T47D (cell line): ENCODE data around the gene SKA1.
"Not testable (repeated sequence)": the region's sequence is repeated elsewhere in the genome, so short reads cannot be mapped to it uniquely, and the experiment has no call there.

Experiments
- DNase-seq, 2 experiments: peaks; one replicate each; pipeline versions ENCODE4 v3.0.0 to v3.0.0-alpha.2; 2011 to 2012; ENCODE audit warnings: low read depth in 1 of 2, low spot score in 1 of 2
- JUND ChIP-seq: IDR thresholded peaks from 2 replicates; pipeline ENCODE4 v1.6.1; 2012; ENCODE audit warnings: low read depth
- in situ Hi-C: cut with HindIII; loops from 2 replicates; pipeline ENCODE4 v1.10.0; 2016; ENCODE audit warnings: low sequenced_read_pairs, low pct_unique_long_range_greater_than_20kb

Gene SKA1

DNA sequence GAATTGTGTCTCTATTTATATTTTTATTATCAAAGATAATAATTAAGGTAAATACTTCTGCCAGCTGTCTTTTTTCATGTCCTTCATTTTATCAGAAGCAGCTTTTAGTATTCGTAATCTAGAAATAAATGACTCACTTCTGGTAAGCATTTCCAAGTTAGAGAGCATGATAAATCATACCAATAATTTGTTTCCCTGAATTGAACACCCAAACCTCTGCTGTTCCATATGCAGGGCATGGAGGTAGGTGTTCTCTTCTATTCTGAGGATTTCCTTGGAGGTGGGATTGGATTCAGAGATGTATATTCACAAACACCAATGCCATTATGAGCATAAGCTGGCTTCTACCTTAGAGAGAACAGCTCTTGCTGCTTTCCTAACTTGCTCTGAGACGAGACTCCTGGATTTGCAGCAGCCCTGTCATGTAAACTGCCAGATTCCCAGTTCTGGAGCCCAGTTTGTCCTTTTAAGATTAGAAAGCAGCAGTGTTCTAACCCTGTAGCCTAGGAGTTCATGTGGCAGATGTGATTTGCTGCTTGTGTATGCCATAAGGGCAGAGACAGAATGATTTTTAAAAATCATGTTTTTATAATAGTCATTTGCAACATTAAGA, 47.5 kb downstream of the SKA1 start:
- no peak for TF ChIP-seq JUND
- in situ Hi-C loops = no loop called here
- DNase-seq = no peak

DNA sequence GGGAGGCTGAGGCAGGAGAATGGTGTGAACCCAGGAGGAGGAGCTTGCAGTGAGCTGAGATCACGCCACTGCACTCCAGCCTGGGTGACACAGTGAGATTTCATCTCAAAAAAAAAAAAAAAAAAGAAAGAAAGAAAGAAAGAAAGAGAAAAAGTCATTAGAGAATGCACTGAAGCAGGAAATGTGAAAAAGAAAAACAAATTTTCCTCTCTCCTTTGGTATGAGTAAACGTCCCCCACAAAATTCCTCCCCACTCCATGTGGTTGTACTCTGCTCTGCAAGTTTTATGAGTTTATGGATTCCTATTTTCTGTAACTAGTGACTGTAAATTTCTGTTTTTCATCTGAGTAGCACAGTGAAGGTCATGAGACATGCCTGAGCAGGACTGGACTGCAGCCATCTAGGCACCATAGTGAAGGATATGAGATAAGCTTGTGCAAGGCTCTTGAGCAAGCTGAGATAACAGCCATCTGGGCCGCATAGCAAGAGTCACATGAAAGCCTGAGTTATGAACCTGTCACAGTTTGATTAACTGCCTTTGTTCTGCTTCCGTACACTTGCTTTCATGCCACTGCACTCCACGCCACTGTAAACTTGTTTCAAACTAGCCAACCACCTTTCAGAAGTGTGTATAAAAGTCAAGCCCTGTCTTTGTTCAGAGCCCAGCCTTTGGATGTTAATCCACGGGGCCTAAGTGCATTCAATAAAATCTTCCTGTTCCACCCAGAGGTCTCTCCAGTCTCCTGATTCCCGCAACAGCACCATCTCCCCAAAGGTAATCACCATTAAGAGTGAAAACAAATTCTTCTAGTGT, 50.2 kb downstream of the SKA1 start:
- no peak for TF ChIP-seq JUND

GRCh38 chr18:50427896-50428295, 53.0 kb downstream of the SKA1 start:
- in situ Hi-C loops = no loop called here
- TF ChIP-seq JUND = no peak
- no peak for DNase-seq

More for the DNA sequence above, 50.2 kb downstream of the SKA1 start:
- in situ Hi-C loops = no loop called here
- no peak for DNase-seq

- TF ChIP-seq JUND = no peak
- DNase-seq = no peak
- in situ Hi-C loops = no loop called here
These were observed 53.8 kb downstream of the SKA1 start for GRCh38 chr18:50428531-50429206.

DNA sequence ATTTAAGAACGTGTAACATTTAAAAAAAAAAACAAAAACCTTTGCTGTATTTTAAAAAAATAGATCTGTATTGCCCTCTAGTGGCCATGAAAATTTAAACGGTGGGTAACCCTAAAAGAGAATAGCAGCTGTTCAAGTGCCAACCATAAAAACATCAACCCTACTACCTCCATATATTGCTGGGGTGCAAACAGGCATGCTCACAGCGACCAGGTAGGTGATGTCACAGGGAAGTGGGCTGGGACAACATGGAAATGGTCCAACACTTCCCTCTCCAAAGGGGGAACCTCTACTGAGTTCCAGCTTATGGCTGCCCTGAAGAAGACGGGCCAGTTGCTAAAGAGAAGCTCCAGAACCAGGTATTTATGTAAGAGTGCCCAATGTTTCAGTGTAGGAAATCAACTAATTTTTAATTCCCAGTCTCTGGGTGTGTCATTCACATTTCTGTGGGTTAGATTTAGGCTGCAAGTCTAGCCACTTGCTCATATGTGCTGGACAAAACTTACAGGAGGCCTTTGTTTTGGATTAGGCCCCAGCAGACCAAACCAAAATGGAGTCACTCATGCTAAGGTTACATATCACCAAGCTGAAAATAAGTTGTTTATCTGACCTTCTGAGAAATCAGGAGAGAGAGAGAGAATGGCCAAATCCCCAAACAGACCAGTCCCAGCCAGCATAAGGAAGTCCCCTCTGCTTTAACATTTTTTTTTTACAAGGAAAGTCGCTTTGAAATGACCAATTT, 54.5 kb downstream of the SKA1 start:
- in situ Hi-C loops = no loop called here
- no peak for TF ChIP-seq JUND
- peak in 1 of 2 experiments; percentile 18 for DNase-seq

GRCh38 chr18:50432915-50433314, 58.1 kb downstream of the SKA1 start:
- DNase-seq = no peak
- in situ Hi-C loops = no loop called here
- TF ChIP-seq JUND = no peak

- DNase-seq, in situ Hi-C loops: not testable (repeated sequence)
These were observed 61.9 kb downstream of the SKA1 start for GRCh38 chr18:50436742-50437141.

- TF ChIP-seq JUND = no peak
- DNase-seq = peak in 1 of 2 experiments; percentile 13
- in situ Hi-C loops = no loop called here
These were observed 64.7 kb downstream of the SKA1 start for GRCh38 chr18:50439460-50440015.

DNA sequence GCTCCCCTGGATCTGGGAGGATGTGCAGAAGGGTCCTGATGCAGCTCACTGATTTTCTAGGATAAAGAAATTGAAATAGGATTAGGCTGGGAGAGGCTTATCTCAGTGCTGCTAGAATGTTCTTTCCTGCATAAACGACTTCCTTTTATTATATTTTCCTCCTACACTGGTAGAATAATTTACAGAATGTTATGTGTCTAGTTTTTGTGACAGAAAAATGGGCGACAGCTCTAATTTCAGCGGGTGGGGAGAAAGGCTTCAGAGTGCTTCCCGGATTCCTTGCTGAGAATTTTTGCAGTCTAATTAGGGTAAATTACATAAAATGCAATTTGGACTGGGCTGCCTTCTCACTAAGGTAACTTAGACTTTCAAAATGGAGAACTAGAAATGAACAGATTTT, 66.2 kb downstream of the SKA1 start:
- in situ Hi-C loops = no loop called here
- no peak for DNase-seq
- TF ChIP-seq JUND = no peak

GRCh38 chr18:50441501-50441900, 66.7 kb downstream of the SKA1 start:
- no peak for TF ChIP-seq JUND
- in situ Hi-C loops = no loop called here
- no peak for DNase-seq
